Activated naive CD4-positive, alpha-beta T cell treated with anti-CD3 and anti-CD28 coated beads, Interleukin-2, amount 10 ng/mL, durations not matched to agents 7 days and 5 days (primary cell): Measurements from ENCODE around the gene HYAL2.

Source experiments
- CTCF ChIA-PET: fragments of 350-600 bp; sonication (Branson Sonifier 250); formaldehyde crosslinking; loops from one replicate; lab custom pipeline; 2021; ENCODE audit warnings: antibody characterized with exemption; lab: Charles Lee
- DNase-seq: peaks from one replicate; pipeline ENCODE4 v3.0.0-alpha.2; 2020
- H3K27ac Mint-ChIP-seq: one replicate; pipeline ENCODE4 v1.8.0; 2021; ENCODE audit warnings: mild to moderate bottlenecking, moderate library complexity, mixed read lengths
- H3K27me3 Mint-ChIP-seq: one replicate; pipeline ENCODE4 v1.8.0; 2021; ENCODE audit warnings: mild to moderate bottlenecking, mixed read lengths
- H3K36me3 Mint-ChIP-seq: one replicate; pipeline ENCODE4 v1.8.0; 2021; ENCODE audit warnings: mixed read lengths
- H3K4me1 Mint-ChIP-seq: one replicate; pipeline ENCODE4 v1.8.0; 2021; ENCODE audit warnings: mixed read lengths
- H3K4me3 Mint-ChIP-seq: one replicate; pipeline ENCODE4 v1.8.0; 2021; ENCODE audit warnings: mild to moderate bottlenecking, moderate library complexity, mixed read lengths
- H3K9me3 Mint-ChIP-seq: one replicate; pipeline ENCODE4 v1.8.0; 2021; ENCODE audit warnings: mixed read lengths

HYAL2 gene

DNA sequence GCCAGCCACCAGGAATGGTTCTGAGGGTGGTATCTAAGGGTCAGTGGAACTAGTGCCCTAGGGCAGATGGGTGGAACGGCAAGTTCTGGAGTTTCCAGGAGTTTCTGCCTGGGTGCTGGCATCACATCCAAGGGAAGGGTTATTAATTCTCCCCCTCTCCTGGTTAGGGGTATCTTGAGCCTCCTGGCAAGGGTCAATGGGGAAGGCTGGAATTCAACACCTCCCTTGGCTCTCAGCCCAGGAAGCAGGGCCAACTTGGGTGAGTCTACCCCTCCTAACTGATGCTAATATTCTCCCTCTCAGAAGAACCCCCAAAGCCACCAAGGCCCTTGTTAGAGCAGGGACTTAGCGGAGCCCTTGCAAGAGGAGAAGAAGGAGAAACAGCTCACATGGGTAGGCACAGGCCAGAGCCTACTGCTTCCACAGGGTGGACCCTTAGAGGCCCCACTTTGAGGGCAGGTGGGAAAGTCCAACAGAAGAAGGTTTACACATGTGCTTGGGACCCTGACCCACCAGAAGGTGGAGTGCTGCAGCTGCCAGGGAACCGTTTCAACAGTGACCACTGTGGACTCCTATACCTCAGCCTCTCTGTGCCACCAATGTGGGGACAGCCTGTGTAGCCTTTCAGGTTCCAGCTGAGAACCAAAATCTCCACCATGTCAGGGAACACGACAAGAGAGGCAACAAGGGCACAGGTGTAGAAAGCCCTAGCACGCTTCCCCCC lies 33.4 kb upstream of the HYAL2 start:
- DNase-seq = no peak
- CTCF ChIA-PET = interaction anchor here (1.4 to 2.3 kb wide), 3 partner anchors 8 to 188 kb away, joined by 4 to 12 read pairs (median 5); no protein-coding TSS in a partner anchor
- Mint-ChIP-seq H3K27ac (no peak overlapping the region), H3K9me3 (no peaks in the 10 kb centered on the region), H3K27me3 (no peaks in the 10 kb centered on the region), H3K4me1 (peaks cover 59% of the 10 kb centered on the region), H3K4me3 (no peak overlapping the region), H3K36me3 (peaks cover 40% of the 10 kb centered on the region)

DNA sequence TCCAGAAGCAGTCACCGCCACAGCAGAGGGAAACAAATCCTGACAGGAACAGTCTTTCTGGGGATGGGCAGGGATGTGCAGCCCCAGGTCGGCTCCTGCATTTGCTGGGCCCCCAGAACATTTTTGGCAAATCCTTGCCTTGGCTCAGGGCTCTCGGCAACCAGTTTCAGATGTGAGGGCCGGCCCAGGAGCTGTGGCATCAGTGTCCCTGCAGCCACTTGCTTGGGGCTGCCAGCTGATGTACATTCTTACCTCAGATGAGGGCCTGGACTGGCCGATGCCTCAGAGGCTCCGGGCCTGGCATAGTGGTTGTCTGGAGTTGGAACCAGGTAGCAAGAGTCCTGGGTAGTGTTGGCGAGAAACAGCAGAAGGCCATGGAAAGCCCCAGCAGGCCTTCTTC lies 32.3 kb upstream of the HYAL2 start:
- H3K9me3 Mint-ChIP-seq = no peaks in the 10 kb centered on the region
- CTCF ChIA-PET = interaction anchor here (1.0 to 1.4 kb wide), 2 partner anchors 12 to 187 kb away, joined by 4 to 5 read pairs; no protein-coding TSS in a partner anchor

DNA sequence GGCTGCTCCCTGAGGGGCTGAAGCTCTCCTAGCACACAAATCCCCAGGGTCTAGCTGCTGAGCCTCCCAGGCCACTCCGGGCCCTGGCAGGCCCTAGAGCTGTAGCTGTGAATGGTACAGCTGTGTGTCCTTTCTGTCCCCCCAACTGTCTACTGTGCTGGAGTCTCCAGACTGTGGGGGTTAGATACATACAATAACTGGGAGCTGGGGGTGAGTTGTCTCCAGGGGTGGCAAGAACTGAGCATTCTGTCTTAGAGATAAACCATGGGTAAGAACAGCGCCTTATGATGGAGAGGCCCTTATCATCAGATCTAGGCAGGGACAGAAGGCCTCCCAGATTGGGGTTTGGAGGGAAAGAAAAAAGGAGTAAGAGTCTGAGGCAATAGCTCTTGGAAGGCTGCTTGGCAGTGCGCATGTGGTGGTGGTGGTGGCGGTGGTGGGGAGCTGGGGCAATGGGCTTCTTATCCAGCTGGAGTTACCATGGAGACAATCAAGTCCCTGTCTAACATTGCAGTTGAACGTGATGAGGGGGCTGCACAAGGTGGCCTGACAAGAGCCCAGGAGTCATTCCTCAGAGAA lies 31.7 kb upstream of the HYAL2 start:
- Mint-ChIP-seq H3K36me3 (peaks cover 45% of the 10 kb centered on the region), H3K4me1 (peaks cover 63% of the 10 kb centered on the region), H3K4me3 (no peak overlapping the region), H3K9me3 (no peaks in the 10 kb centered on the region), H3K27me3 (no peaks in the 10 kb centered on the region), H3K27ac (no peak overlapping the region)
- CTCF ChIA-PET = interaction anchor here (1.0 to 2.0 kb wide), 2 partner anchors 11 to 17 kb away, joined by 4 to 11 read pairs; no protein-coding TSS in a partner anchor
- no peak for DNase-seq

More for the DNA sequence above, 32.3 kb upstream of the HYAL2 start:
- H3K36me3 Mint-ChIP-seq = peaks cover 46% of the 10 kb centered on the region
- H3K4me3 Mint-ChIP-seq = no peak overlapping the region
- H3K27ac Mint-ChIP-seq = no peak overlapping the region
- no peaks in the 10 kb centered on the region for H3K27me3 Mint-ChIP-seq
- H3K4me1 Mint-ChIP-seq = peaks cover 63% of the 10 kb centered on the region
- no peak for DNase-seq

DNA sequence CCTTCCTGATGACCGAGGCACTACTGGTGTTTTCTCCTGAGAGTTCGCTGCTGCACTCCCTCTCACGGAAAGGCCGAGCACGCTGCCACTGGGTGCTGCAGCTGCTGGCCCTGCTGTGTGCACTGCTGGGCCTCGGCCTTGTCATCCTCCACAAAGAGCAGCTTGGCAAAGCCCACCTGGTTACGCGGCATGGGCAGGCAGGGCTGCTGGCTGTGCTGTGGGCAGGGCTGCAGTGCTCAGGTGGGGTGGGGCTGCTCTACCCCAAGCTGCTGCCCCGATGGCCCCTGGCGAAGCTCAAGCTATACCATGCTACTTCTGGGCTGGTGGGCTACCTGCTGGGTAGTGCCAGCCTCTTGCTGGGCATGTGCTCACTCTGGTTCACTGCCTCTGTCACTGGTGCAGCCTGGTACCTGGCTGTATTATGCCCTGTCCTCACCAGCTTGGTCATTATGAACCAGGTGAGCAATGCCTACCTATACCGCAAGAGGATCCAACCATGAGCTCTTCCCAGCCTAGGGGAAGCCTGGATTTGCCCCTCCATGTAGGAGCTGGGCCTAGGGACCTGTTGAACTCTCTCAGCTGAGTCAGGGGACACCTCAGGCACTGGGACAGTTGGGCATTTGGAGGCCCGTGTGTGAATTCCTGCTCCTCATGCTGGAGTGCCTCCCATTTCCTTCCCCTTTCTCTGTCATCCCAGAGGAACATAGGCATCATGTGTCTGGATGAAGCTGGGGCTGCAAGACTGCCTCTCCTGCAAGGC lies 30.9 kb upstream of the HYAL2 start:
- Mint-ChIP-seq H3K4me1 (peaks cover 69% of the 10 kb centered on the region), H3K27me3 (no peaks in the 10 kb centered on the region), H3K9me3 (no peaks in the 10 kb centered on the region), H3K36me3 (peaks cover 45% of the 10 kb centered on the region), H3K27ac (no peak overlapping the region), H3K4me3 (no peak overlapping the region)
- no peak for DNase-seq
- CTCF ChIA-PET = interaction anchor here (1.0 to 2.0 kb wide), 2 partner anchors 10 to 16 kb away, joined by 4 to 11 read pairs; no protein-coding TSS in a partner anchor

DNA sequence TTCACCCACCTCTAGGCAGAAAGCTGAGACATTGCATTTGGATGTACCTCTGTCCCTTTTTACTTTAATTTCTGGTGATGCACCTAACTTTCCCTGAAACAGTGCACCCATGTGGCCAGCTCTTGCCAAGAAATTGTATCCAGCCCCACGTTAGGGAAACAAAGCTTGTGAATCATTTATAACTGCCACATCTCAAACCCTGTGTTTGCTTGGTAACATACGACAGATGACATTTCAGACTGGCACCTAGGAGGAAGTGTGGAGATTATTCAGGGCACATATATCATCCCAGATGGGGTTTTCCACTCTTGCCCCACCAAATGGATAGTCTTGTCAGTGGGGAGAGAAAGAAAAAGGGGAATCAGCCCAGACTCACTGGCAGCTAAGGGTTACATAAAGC lies 30.2 kb upstream of the HYAL2 start:
- no peaks in the 10 kb centered on the region for H3K9me3 Mint-ChIP-seq
- CTCF ChIA-PET = interaction anchor here (2.0 kb wide), 1 partner anchor 15 kb away, joined by 11 read pairs; no protein-coding TSS in a partner anchor
- H3K27me3 Mint-ChIP-seq = no peaks in the 10 kb centered on the region
- peak overlapping the region; percentile 2 for H3K27ac Mint-ChIP-seq
- H3K4me1 Mint-ChIP-seq = peaks cover 69% of the 10 kb centered on the region
- no peak overlapping the region for H3K4me3 Mint-ChIP-seq
- DNase-seq = no peak
- peaks cover 46% of the 10 kb centered on the region for H3K36me3 Mint-ChIP-seq

DNA sequence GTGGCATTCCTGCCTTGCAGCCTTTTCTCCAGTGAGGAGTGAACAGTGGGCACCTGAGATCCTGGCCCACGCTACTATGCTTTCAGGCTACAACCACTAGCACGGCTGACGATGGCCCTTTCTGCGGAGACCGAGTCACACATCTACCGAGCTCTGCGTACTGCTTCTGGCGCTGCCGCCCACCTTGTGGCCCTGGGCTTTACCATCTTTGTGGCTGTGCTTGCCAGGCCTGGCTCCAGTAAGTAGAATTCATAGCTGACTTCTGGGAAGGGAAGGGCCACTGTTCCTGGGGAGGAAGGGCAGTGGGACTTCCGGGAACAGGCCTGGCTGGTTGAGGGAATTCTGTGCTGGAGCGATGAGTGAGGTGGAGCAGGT lies 28.8 kb upstream of the HYAL2 start:
- CTCF ChIA-PET = interaction anchor here (1.1 to 1.9 kb wide), 3 partner anchors 14 to 191 kb away, joined by 3 to 10 read pairs (median 3); no protein-coding TSS in a partner anchor
- H3K27me3 Mint-ChIP-seq = no peaks in the 10 kb centered on the region
- H3K4me1 Mint-ChIP-seq = peaks cover 67% of the 10 kb centered on the region
- no peaks in the 10 kb centered on the region for H3K9me3 Mint-ChIP-seq
- H3K4me3 Mint-ChIP-seq = peak overlapping the region; percentile 80
- peak overlapping the region; percentile 95 for H3K27ac Mint-ChIP-seq
- peaks cover 45% of the 10 kb centered on the region for H3K36me3 Mint-ChIP-seq
- DNase-seq = no peak

DNA sequence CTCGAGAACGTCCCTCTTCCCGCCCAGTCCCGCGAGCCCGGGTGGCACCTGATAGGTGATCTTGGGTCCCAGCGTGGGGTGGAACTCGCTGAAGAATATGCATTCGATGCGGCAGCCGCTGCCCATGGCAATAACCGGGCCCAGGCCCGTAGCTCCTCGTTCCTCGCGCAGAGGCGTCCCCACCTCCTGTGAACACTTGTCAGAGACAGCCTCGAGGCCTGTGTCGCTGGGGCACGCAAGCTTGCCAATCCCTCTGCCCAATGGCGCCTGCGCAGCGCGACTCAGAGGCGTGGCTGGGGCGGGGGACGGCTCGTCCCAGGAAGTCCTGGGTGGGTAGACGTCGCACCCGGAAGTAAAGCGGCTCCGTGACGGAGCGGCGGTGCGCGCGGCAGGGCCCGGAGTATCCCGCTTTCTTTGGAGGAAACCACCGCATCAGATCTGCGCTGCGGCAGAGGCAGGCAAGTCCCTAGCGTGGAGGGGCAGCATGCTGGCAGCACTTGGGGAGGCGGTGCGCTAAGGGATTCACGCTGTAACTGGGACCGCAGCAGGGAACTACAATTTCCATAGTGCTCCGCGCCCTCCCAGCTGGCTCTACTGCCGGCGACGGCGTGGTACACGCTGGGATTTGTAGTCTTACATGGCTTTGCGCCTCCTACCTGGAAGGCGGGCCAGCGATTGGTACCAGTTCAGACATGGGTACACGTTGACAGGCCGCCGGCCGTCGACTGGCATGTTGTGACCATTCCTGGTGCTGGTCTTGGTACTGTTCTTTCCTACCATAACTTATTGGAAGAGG lies 28.2 kb upstream of the HYAL2 start, which contains the start of the genes CYB561D2 and NPRL2:
Gene CYB561D2, plus strand, starts transcription at position 336 of the 796 bp plus-strand sequence. CDS start 572 bp downstream, outside the sequence.
Gene NPRL2, minus strand, starts transcription at position 249 of the 796 bp plus-strand sequence. Its CDS starts 123 bp downstream, at position 126.
- Mint-ChIP-seq H3K27ac (peak within 1 kb of the TSS; percentile 95), H3K4me1 (peaks cover 68% of the 10 kb centered on the region), H3K9me3 (no peaks in the 10 kb centered on the region), H3K27me3 (no peaks in the 10 kb centered on the region), H3K36me3 (peaks cover 45% of the 10 kb centered on the region), H3K4me3 (peak within 1 kb of the TSS; percentile 80)
- DNase-seq = peak; percentile 100
- CTCF ChIA-PET = interaction anchor here (0.6 to 1.9 kb wide), 7 partner anchors 10 to 218 kb away, joined by 3 to 10 read pairs (median 3); partner anchors contain the start of genes HEMK1 and RASSF1

DNA sequence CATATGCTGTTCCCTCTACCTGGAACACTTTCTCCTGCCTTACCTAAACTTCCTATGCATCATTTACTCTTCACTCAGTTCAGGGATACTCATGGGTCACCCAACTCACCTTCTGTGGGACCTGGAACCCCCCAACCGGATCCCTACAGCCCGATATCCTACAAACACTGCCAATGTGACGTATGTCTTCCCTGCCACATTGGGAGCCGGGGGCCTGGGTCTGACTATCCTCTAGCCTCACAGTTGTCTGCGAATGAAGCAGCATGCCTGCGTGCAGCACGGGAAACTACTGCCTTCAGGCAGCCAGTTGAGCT lies 27.6 kb upstream of the HYAL2 start:
- Mint-ChIP-seq H3K36me3 (peaks cover 42% of the 10 kb centered on the region), H3K9me3 (no peaks in the 10 kb centered on the region), H3K27me3 (no peaks in the 10 kb centered on the region), H3K4me3 (peak overlapping the region; percentile 80), H3K27ac (peak overlapping the region; percentile 95), H3K4me1 (peaks cover 69% of the 10 kb centered on the region)
- DNase-seq = no peak
- CTCF ChIA-PET = interaction anchor here (0.6 to 3.3 kb wide), 7 partner anchors 9 to 219 kb away, joined by 3 to 25 read pairs (median 4); partner anchors contain the start of genes HEMK1 and RASSF1

DNA sequence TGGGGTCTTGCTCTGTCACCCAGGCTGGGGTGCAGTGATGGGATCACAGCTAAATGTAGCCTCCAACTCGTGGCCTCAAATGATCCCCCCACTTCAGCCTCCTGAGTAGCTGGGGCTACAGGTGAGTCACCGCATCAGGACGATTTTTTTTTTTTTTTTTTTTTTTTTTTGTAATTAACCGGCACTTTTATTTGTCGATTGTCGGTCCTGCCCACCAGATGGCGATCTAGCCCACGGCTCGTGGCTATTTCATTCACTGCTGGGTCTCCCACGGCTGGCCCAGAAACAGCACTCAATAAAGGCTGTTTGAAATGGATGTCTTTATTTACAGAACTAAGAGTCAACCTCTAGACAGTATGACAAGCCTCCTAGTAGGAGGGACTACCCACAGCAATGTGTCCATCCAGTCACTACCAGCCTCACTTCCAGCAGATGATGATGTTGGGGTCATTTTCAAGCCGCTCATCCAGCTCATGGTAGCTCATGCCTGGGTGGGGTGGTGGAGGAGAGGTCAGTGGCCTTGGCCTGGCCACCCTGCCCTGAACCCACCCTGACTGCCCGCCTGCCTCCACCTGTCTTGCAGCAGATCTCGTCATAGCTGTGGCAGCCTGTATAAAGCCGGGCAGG lies 24.8 kb upstream of the HYAL2 start:
- DNase-seq = peak; percentile 86
- peak overlapping the region; percentile 75 for H3K27ac Mint-ChIP-seq
- H3K9me3 Mint-ChIP-seq = no peaks in the 10 kb centered on the region
- H3K36me3 Mint-ChIP-seq = peaks cover 28% of the 10 kb centered on the region
- H3K27me3 Mint-ChIP-seq = no peaks in the 10 kb centered on the region
- H3K4me3 Mint-ChIP-seq = peak overlapping the region; percentile 12
- CTCF ChIA-PET = interaction anchor here (0.7 to 3.3 kb wide), 14 partner anchors 8 to 266 kb away, joined by 3 to 25 read pairs (median 4); partner anchors contain the start of gene C3orf18
- H3K4me1 Mint-ChIP-seq = peaks cover 81% of the 10 kb centered on the region

DNA sequence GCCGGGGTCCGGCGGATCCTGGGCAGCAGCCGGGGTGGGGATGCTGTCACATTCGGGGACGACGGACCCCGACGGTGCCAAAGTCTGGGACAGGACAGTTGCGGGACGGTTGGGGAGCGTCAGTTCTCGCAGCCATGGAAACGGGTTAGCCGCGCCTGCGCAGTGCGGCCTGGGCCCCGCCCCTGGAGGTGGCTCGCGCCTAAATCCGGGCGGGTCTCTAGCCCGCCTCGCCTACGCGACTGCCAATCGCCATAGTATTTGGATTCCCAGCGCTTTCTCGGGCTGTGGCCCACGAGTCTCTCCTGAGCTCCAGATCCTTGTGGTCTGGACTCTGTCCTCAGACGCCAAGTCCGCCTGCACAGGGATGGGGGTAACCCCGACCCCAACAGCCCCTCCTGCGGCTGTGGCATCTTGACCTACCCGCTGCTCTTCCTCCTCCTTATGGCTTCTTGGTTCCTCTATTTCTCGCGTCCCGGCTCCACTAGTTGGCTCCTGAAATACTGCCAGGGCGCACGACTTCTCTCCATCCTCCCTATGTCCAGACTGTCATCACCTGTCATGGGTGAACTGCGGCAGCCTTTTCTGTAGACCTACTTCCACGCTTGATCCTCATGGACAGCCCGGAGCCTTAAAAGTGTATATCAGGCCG lies 23.2 kb upstream of the HYAL2 start, which contains the start of gene ZMYND10:
Gene ZMYND10, minus strand, starts transcription at position 147 of the 649 bp plus-strand sequence. CDS start 153 bp downstream, outside the sequence.
- no peaks in the 10 kb centered on the region for H3K9me3 Mint-ChIP-seq
- no peaks in the 10 kb centered on the region for H3K27me3 Mint-ChIP-seq
- peak; percentile 87 for DNase-seq
- peak within 1 kb of the TSS; percentile 72 for H3K4me3 Mint-ChIP-seq
- H3K36me3 Mint-ChIP-seq = peaks cover 23% of the 10 kb centered on the region
- H3K27ac Mint-ChIP-seq = peak within 1 kb of the TSS; percentile 80
- H3K4me1 Mint-ChIP-seq = peaks cover 81% of the 10 kb centered on the region
- CTCF ChIA-PET = interaction anchor here (3.2 kb wide), 1 partner anchor 197 kb away, joined by 11 read pairs; no protein-coding TSS in a partner anchor

DNA sequence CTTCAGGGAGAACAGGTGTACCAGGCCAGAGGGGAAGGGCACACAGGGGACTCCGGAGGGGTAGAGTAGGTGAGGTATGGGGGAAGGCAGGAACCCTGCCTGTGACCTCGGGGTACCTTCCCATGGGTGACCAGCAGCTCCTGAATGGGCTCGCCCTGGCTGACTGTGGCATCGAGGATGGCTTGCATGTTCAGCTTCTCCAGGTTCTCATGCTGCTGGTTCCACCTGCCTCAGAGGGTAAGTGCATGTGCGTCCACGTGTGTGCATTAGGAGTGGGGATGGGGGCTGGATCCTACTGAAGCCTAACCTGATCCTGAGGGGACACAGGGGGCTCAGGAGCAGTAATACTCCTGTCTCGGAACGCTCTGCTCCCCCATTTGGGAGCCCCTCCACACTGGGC lies 22.5 kb upstream of the HYAL2 start:
- CTCF ChIA-PET = interaction anchor here (3.2 kb wide), 1 partner anchor 198 kb away, joined by 11 read pairs; no protein-coding TSS in a partner anchor
- H3K9me3 Mint-ChIP-seq = no peaks in the 10 kb centered on the region
- H3K4me1 Mint-ChIP-seq = peaks cover 78% of the 10 kb centered on the region
- no peak for DNase-seq
- H3K36me3 Mint-ChIP-seq = peaks cover 19% of the 10 kb centered on the region
- no peak overlapping the region for H3K4me3 Mint-ChIP-seq
- no peak overlapping the region for H3K27ac Mint-ChIP-seq
- no peaks in the 10 kb centered on the region for H3K27me3 Mint-ChIP-seq
